ENCODE measurements around the gene TMEM220. TPM values are rescaled to one million over a fixed set of nuclear protein-coding genes. Genes with fewer than 3 reads are reported as not detected.

TMEM220 gene
- total RNA-seq, 1 experiment from 2014 or later: 4.2 TPM

GRCh38 chr17:10664571-10664970 lies 65.3 kb downstream of the TMEM220 start:
- no peak for DNase-seq (ENCODE audit: low read depth)

Other genes with a start within 250 kb of the TMEM220 start
- not detected in 2 replicates for gene MYH1, start 211.5 kb downstream of the TMEM220 start, total RNA-seq (2014; rRNA removed; shearing (Covaris generic))
- gene MYH2, start 180.4 kb downstream of the TMEM220 start, total RNA-seq (2014; rRNA removed; shearing (Covaris generic)): not detected in 2 replicates
- gene MYH3, start 72.7 kb downstream of the TMEM220 start, total RNA-seq (2014; rRNA removed; shearing (Covaris generic)): 0.12 and 3.8 TPM in 2 replicates
- 19.1 and 25.7 TPM in 2 replicates for gene SCO1, start 32.5 kb downstream of the TMEM220 start, total RNA-seq (2014; rRNA removed; shearing (Covaris generic))
- gene ADPRM, start 32.4 kb downstream of the TMEM220 start, total RNA-seq (2014; rRNA removed; shearing (Covaris generic)): 6.0 and 8.9 TPM in 2 replicates
- not detected in 2 replicates for gene TMEM238L, start 74.1 kb upstream of the TMEM220 start, total RNA-seq (2014; rRNA removed; shearing (Covaris generic))
- not detected in 2 replicates for gene PIRT, start 108.1 kb upstream of the TMEM220 start, total RNA-seq (2014; rRNA removed; shearing (Covaris generic))

Data from RPMI7951 (cell line).